CD4-positive, alpha-beta T cell treated with Interleukin-4 for 4 hours (primary cell): Measurements from ENCODE around the gene CCDC51.

ENCODE experiments used
- DNase-seq: peaks from one replicate; pipeline ENCODE4 v3.0.0-alpha.2; 2020

The CCDC51 gene

GRCh38 chr3:48418140-48418539 is 21.8 kb downstream of the CCDC51 start:
- DNase-seq: no peak

GRCh38 chr3:48417529-48418108 is 22.3 kb downstream of the CCDC51 start:
- no peak for DNase-seq

- no peak for DNase-seq
These were observed 23.4 kb downstream of the CCDC51 start for GRCh38 chr3:48416546-48416945.

GRCh38 chr3:48416091-48416505 is 23.8 kb downstream of the CCDC51 start:
- no peak for DNase-seq

- no peak for DNase-seq
These were observed 24.5 kb downstream of the CCDC51 start for GRCh38 chr3:48415251-48415953.

- no peak for DNase-seq
These were observed 25.3 kb downstream of the CCDC51 start for GRCh38 chr3:48414376-48415250.

GRCh38 chr3:48413611-48414010 is 26.3 kb downstream of the CCDC51 start:
- no peak for DNase-seq

GRCh38 chr3:48413086-48413485 is 26.8 kb downstream of the CCDC51 start:
- no peak for DNase-seq

- DNase-seq: no peak
These were observed 27.4 kb downstream of the CCDC51 start for GRCh38 chr3:48412375-48413001.

GRCh38 chr3:48411606-48412374 is 28.1 kb downstream of the CCDC51 start:
- DNase-seq: no peak

- DNase-seq: no peak
These were observed 28.8 kb downstream of the CCDC51 start for GRCh38 chr3:48411041-48411588.

- no peak for DNase-seq
These were observed 29.5 kb downstream of the CCDC51 start for GRCh38 chr3:48410205-48411040.

- no peak for DNase-seq
These were observed 30.4 kb downstream of the CCDC51 start for GRCh38 chr3:48409291-48410201.

GRCh38 chr3:48408823-48409281 is 31.1 kb downstream of the CCDC51 start:
- no peak for DNase-seq

- DNase-seq: no peak
These were observed 32.3 kb downstream of the CCDC51 start for GRCh38 chr3:48407542-48408099.

GRCh38 chr3:48406443-48407431 is 33.2 kb downstream of the CCDC51 start:
- no peak for DNase-seq

- DNase-seq: no peak
These were observed 33.9 kb downstream of the CCDC51 start for GRCh38 chr3:48405971-48406370.

- DNase-seq: no peak
These were observed 34.5 kb downstream of the CCDC51 start for GRCh38 chr3:48405343-48405881.
